Mammary epithelial cell (primary cell): ENCODE data around the gene ABCA4.

Experiments
- CTCF ChIP-seq, 2 donors: IDR thresholded peaks in 1 of 2; conservative IDR thresholded peaks in 1 of 2; 2 replicates each; pipeline ENCODE4 v1.5.1; 2011 to 2012; ENCODE audit warnings: inconsistent platforms in 2 of 2, low read length in 2 of 2, mild to moderate bottlenecking in 2 of 2, control low read depth in 1 of 2, low read depth in 1 of 2; ENCODE audit not compliant: insufficient read depth in 1 of 2; ENCODE audit errors: extremely low read depth in 1 of 2
- EZH2 ChIP-seq: IDR thresholded peaks from 2 replicates; pipeline ENCODE4 v1.6.1; 2012; ENCODE audit warnings: low read length, inconsistent platforms, borderline replicate concordance

- TF ChIP-seq CTCF (conservative IDR thresholded peaks at IDR 0.05 in 1 of 2, IDR thresholded peaks at IDR 0.05 in 1 of 2; ENCODE audit: extremely low read depth in 1 of 2, insufficient read depth in 1 of 2, low read depth in 1 of 2, low read length in 2 of 2) (peak; percentile 68 to 74), EZH2 (no peak)
These were observed 95.3 kb downstream of the ABCA4 start for GRCh38 chr1:94025383-94026340.
